Measurements from ENCODE around the gene H2BK1. TPM values are rescaled to one million over a fixed set of nuclear protein-coding genes. Genes with fewer than 3 reads are reported as not detected.
A peak's percentile ranks its signal among the peaks of the same experiment; 100 is the strongest.

The H2BK1 gene
- total RNA-seq, 1 donor from 2014 or later: not detected

DNA sequence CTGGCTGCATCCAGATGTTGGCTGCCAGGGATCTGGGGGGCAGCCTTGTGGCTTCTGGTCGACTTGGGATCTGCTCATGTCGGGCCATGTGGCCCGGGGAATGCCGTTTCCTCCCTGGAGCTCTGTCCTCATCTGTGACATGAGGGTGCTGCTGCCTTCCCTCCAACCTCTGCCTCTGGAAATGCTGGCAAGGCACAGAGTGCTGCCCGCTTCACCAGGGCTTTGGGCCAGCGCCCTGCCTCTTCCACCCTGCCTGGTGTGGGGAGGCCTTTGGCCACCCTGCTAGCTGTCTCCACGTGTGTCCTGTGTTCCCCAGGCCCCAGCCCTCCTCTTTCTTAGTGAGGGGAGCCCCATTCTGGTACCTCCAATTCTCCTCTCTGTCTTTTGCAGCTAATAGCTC is 44.0 kb upstream of the H2BK1 start:
- H3K9me3 Mint-ChIP-seq: no peaks in the 10 kb centered on the region
- peak overlapping the region; percentile 48 for H3K4me3 Mint-ChIP-seq
- no peak overlapping the region for H3K27ac Mint-ChIP-seq (ENCODE audit: unreplicated experiment)
- TF ChIP-seq, protein P1, sequence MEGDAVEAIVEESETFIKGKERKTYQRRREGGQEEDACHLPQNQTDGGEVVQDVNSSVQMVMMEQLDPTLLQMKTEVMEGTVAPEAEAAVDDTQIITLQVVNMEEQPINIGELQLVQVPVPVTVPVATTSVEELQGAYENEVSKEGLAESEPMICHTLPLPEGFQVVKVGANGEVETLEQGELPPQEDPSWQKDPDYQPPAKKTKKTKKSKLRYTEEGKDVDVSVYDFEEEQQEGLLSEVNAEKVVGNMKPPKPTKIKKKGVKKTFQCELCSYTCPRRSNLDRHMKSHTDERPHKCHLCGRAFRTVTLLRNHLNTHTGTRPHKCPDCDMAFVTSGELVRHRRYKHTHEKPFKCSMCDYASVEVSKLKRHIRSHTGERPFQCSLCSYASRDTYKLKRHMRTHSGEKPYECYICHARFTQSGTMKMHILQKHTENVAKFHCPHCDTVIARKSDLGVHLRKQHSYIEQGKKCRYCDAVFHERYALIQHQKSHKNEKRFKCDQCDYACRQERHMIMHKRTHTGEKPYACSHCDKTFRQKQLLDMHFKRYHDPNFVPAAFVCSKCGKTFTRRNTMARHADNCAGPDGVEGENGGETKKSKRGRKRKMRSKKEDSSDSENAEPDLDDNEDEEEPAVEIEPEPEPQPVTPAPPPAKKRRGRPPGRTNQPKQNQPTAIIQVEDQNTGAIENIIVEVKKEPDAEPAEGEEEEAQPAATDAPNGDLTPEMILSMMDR (conservative IDR thresholded peaks at IDR 0.05): no peak
- H3K27me3 Mint-ChIP-seq (ENCODE audit: low read depth): peaks cover 16% of the 10 kb centered on the region
- DNase-seq (ENCODE audit: low read depth, low spot score): no peak
- H3K36me3 Mint-ChIP-seq (ENCODE audit: low read depth): no peaks in the 10 kb centered on the region
- peaks cover 43% of the 10 kb centered on the region for H3K4me1 Mint-ChIP-seq

DNA sequence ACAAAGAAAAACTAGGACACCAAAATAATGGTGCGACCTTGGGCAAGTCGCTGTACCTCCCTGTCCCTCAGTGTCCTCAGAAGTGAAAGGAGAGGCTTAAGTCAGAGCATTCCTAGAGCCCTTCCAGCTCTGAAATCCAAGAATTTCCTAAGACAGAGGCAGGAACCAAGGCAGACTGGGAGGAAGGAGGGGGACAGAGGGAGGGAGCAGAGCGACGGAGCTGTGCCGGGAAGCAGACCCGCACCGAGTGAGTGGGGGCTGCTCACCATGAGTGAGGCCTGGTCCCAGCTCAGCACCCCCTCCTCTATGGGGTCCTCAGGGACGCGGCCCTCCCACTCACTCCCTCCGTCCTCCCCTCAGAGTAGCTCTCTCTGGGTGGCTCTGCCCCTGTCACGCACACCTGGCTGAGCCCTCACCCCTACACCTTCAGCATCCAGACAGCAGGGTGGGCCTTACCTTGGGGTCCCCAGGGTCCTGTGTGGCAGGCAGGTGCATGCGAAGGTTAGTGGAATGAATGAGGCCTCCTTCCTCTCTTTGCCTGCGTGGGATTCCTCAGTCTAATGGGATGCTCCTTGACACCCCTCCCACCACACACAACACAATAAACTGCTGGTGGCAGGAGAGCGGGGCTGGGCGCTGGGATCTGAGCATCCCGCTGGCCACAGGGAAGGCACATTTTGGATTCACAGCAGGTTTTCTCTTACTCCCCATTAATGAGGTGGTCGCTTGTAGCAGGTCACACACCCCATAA is 42.8 kb upstream of the H2BK1 start:
- TF ChIP-seq, protein P1 (conservative IDR thresholded peaks at IDR 0.05): no peak
- H3K4me1 Mint-ChIP-seq: peaks cover 51% of the 10 kb centered on the region
- DNase-seq (ENCODE audit: low read depth, low spot score): no peak
- H3K27me3 Mint-ChIP-seq (ENCODE audit: low read depth): peaks cover 18% of the 10 kb centered on the region
- H3K36me3 Mint-ChIP-seq (ENCODE audit: low read depth): no peaks in the 10 kb centered on the region
- peak overlapping the region; percentile 100 for H3K27ac Mint-ChIP-seq (ENCODE audit: unreplicated experiment)
- H3K9me3 Mint-ChIP-seq: no peaks in the 10 kb centered on the region
- peak overlapping the region; percentile 89 for H3K4me3 Mint-ChIP-seq

DNA sequence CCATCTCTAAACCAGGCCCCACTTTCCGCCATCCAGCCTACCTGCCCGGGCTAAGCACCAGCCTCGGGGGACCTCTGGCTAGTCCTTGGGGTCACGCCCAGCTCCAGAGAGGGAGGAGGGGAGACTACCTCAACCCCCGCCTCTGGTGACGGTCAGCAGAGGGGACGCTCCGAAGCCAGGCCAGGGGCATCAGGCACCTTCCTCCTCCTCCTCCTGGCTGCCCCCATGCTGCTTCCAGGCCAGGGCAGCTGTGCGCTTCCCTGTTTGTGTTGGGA is 42.2 kb upstream of the H2BK1 start:
- Mint-ChIP-seq H3K27me3 (ENCODE audit: low read depth) (peaks cover 13% of the 10 kb centered on the region), H3K9me3 (no peaks in the 10 kb centered on the region), H3K4me3 (peak overlapping the region; percentile 89), H3K4me1 (peaks cover 55% of the 10 kb centered on the region), H3K36me3 (ENCODE audit: low read depth) (no peaks in the 10 kb centered on the region), H3K27ac (ENCODE audit: unreplicated experiment) (peak overlapping the region; percentile 100)
- TF ChIP-seq, protein P1 (conservative IDR thresholded peaks at IDR 0.05): no peak
- no peak for DNase-seq (ENCODE audit: low read depth, low spot score)

DNA sequence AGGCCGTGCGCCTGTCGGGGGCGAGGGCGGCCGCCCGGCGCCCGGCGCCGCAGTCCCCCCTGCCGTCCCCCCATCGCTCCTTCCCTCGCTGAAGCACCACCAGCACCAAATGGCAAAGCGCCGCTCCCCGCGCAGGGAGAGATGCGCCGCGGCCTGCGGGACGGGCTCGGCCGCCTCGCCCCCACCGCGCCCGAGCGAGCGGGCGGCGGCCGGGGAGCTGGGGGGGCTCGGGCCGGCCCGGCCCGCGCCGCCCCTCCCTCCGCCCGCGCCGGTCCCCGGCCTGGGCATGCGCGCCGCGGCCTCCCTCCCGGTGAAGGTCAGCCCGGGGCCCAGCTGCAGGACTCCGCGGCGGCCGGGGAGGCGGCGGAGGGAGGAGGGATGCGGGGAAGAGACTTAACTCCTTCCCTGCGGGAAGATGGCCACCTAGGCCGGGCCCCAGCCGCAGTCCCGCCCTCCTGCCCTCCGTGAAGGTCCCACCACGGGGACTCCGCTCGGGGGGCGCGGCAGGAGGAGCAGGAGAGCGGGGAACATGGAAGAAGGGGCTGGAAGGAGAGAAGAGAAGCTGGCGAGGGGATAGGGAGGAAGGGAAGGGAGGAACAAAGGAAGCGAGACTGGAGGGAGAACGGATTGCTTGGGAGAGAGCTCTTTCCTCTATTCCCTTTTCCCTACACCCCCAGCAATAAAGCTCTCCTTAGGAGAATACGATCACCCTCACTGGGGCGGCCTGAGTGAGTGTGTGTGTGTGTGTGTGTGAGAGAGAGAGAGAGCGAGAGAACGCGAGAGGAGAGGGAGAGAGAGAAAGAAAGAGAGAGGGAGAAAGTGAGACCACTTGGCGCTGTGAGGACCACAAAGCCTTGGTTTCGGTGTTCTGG is 41.6 kb upstream of the H2BK1 start:
- Mint-ChIP-seq H3K27me3 (ENCODE audit: low read depth) (peaks cover 13% of the 10 kb centered on the region), H3K27ac (ENCODE audit: unreplicated experiment) (peak overlapping the region; percentile 100), H3K4me1 (peaks cover 59% of the 10 kb centered on the region), H3K4me3 (peak overlapping the region; percentile 89), H3K9me3 (no peaks in the 10 kb centered on the region), H3K36me3 (ENCODE audit: low read depth) (no peaks in the 10 kb centered on the region)
- peak; percentile 72 for DNase-seq (ENCODE audit: low read depth, low spot score)
- TF ChIP-seq, protein P1 (conservative IDR thresholded peaks at IDR 0.05): no peak

DNA sequence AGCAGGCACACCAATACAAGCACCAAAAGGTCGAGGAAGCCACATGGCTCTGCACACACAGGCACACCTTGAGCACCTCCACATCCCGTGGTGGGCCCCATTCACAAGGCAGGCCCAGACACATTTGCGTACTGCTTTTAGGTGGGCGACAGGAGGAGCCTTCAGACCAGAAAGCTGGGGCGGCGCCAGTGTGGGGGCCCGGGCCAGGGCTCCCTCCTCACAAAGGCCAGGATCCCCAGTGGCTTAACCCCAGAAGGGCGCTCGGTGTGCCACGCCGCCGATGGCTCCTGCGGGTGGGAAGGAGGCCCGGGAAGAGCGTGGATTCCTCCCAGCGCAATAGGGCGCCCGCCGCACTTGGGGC is 41.0 kb upstream of the H2BK1 start:
- H3K36me3 Mint-ChIP-seq (ENCODE audit: low read depth): no peaks in the 10 kb centered on the region
- no peak for DNase-seq (ENCODE audit: low read depth, low spot score)
- peak overlapping the region; percentile 37 for H3K27ac Mint-ChIP-seq (ENCODE audit: unreplicated experiment)
- H3K4me3 Mint-ChIP-seq: peak overlapping the region; percentile 91
- peaks cover 7% of the 10 kb centered on the region for H3K27me3 Mint-ChIP-seq (ENCODE audit: low read depth)
- TF ChIP-seq, protein P1 (conservative IDR thresholded peaks at IDR 0.05): no peak
- H3K9me3 Mint-ChIP-seq: no peaks in the 10 kb centered on the region
- H3K4me1 Mint-ChIP-seq: peaks cover 66% of the 10 kb centered on the region
